ENCODE results near the gene GPC5. TPM values are rescaled to one million over a fixed set of nuclear protein-coding genes. Genes with fewer than 3 reads are reported as not detected.

The GPC5 gene
- total RNA-seq, 1 experiment from 2014 or later = 0.26 TPM

- ATAC-seq (no peak), DNase-seq (ENCODE audit: low read depth, low spot score) (no peak)
- Histone ChIP-seq H3K36me3 (ENCODE audit: control insufficient read depth, insufficient read depth, low read length) (no peaks in the 10 kb centered on the region), H3K27me3 (ENCODE audit: control insufficient read depth, insufficient read depth, low read length) (no peaks in the 10 kb centered on the region), H3K4me1 (ENCODE audit: control insufficient read depth, insufficient read depth, low read length) (no peaks in the 10 kb centered on the region), H3K4me3 (ENCODE audit: low read depth in 2 of 2, low read length in 2 of 2) (no peak overlapping the region), H3K27ac (ENCODE audit: low read length) (no peak overlapping the region), H3K9me3 (ENCODE audit: control insufficient read depth, insufficient read depth, low read depth, low read length) (no peaks in the 10 kb centered on the region)
- ChIA-PET POLR2A (no interaction called here), CTCF (no interaction called here)
- BruUV-seq (replicated peaks) = no TSS peak
- intact Hi-C loops (cut with micrococcal nuclease; ENCODE audit: unreplicated experiment) = no loop called here
- TF ChIP-seq CTCF (IDR thresholded peaks at IDR 0.05) (no peak), TCF7L2 (IDR thresholded peaks at IDR 0.05; ENCODE audit: low read depth, low read length) (no peak), REST (IDR thresholded peaks at IDR 0.05; ENCODE audit: insufficient read depth in 1 of 2, low read depth in 2 of 2, low read length in 1 of 2) (no peak), SIN3A (IDR thresholded peaks at IDR 0.05; ENCODE audit: borderline replicate concordance, insufficient read depth, low read depth, low read length) (no peak), POLR2AphosphoS5 (IDR thresholded peaks at IDR 0.05; ENCODE audit: low read depth, low read length) (no peak)
- in situ Hi-C loops (cut with HindIII; ENCODE audit: low pct_unique_long_range_greater_than_20kb, low sequenced_read_pairs) = no loop called here
Observed at GRCh38 chr13:91554101-91554500, 155.7 kb downstream of the GPC5 start.

- no peaks in the 10 kb centered on the region for H3K4me1 ChIP-seq (ENCODE audit: control insufficient read depth, insufficient read depth, low read length)
- intact Hi-C loops (cut with micrococcal nuclease; ENCODE audit: unreplicated experiment) = no loop called here
- H3K27me3 ChIP-seq (ENCODE audit: control insufficient read depth, insufficient read depth, low read length) = no peaks in the 10 kb centered on the region
- no peak overlapping the region for H3K4me3 ChIP-seq (ENCODE audit: low read depth in 2 of 2, low read length in 2 of 2)
- ChIA-PET POLR2A (no interaction called here), CTCF (no interaction called here)
- TF ChIP-seq TCF7L2 (IDR thresholded peaks at IDR 0.05; ENCODE audit: low read depth, low read length) = no peak
- H3K9me3 ChIP-seq (ENCODE audit: control insufficient read depth, insufficient read depth, low read depth, low read length) = no peaks in the 10 kb centered on the region
- no TSS peak for BruUV-seq (replicated peaks)
- in situ Hi-C loops (cut with HindIII; ENCODE audit: low pct_unique_long_range_greater_than_20kb, low sequenced_read_pairs) = no loop called here
- no peaks in the 10 kb centered on the region for H3K36me3 ChIP-seq (ENCODE audit: control insufficient read depth, insufficient read depth, low read length)
- DNase-seq (ENCODE audit: low read depth, low spot score) = no peak
- ATAC-seq = no peak
- no peak overlapping the region for H3K27ac ChIP-seq (ENCODE audit: low read length)
Observed at GRCh38 chr13:91557328-91558090, 159.1 kb downstream of the GPC5 start.

DNA sequence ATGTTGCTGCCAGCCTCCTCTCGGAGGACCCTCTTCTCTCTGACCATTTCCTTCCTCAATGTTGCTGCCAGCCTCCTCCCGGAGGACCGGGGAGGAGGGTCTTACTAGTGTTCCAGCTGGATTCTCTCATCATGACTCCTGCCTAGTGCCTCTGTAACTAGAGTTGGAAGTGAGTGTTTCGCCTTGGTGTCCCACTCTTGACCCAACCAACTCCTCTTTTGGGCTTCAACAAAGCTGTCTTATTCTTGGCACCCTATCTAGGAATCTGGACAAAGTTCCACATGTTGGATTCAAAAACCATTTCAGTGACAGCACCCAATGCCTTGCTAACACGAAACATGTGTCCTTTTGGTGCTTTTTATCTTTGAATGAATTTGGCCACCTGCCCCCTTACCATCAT lies 165.4 kb downstream of the GPC5 start:
- no peak for ATAC-seq
- TF ChIP-seq TCF7L2 (IDR thresholded peaks at IDR 0.05; ENCODE audit: low read depth, low read length) (no peak), POLR2AphosphoS5 (IDR thresholded peaks at IDR 0.05; ENCODE audit: low read depth, low read length) (no peak), CTCF (IDR thresholded peaks at IDR 0.05) (no peak)
- H3K4me1 ChIP-seq (ENCODE audit: control insufficient read depth, insufficient read depth, low read length) = no peaks in the 10 kb centered on the region
- H3K27me3 ChIP-seq (ENCODE audit: control insufficient read depth, insufficient read depth, low read length) = no peaks in the 10 kb centered on the region
- intact Hi-C loops (cut with micrococcal nuclease; ENCODE audit: unreplicated experiment) (no loop called here), in situ Hi-C loops (cut with HindIII; ENCODE audit: low pct_unique_long_range_greater_than_20kb, low sequenced_read_pairs) (no loop called here)
- no peaks in the 10 kb centered on the region for H3K9me3 ChIP-seq (ENCODE audit: control insufficient read depth, insufficient read depth, low read depth, low read length)
- no peak overlapping the region for H3K27ac ChIP-seq (ENCODE audit: low read length)
- no peak for DNase-seq (ENCODE audit: low read depth, low spot score)
- CTCF ChIA-PET = no interaction called here
- no TSS peak for BruUV-seq (replicated peaks)
- H3K36me3 ChIP-seq (ENCODE audit: control insufficient read depth, insufficient read depth, low read length) = no peaks in the 10 kb centered on the region
- POLR2A ChIA-PET = no interaction called here
- H3K4me3 ChIP-seq (ENCODE audit: low read depth in 2 of 2, low read length in 2 of 2) = no peak overlapping the region
